GM19468 (cell line): Measurements from ENCODE around the gene CDC42SE1.
A peak's percentile ranks its signal among the peaks of the same experiment; 100 is the strongest.

Experiments used
- ATAC-seq: cut with Tn5 transposase; IDR thresholded peaks from one replicate; pipeline ENCODE4 v1.9.1; 2021; ENCODE audit warnings: mild to moderate bottlenecking, moderate library complexity, moderate number of reproducible peaks; ENCODE audit not compliant: unreplicated experiment; ENCODE audit errors: extremely low read depth

Gene CDC42SE1

GRCh38 chr1:151010346-151010726, 49.1 kb downstream of the CDC42SE1 start:
- no peak for ATAC-seq

- ATAC-seq = no peak
Measured at GRCh38 chr1:151009674-151010345, 49.6 kb downstream of the CDC42SE1 start.

GRCh38 chr1:151009206-151009587, 50.2 kb downstream of the CDC42SE1 start:
- no peak for ATAC-seq

- peak; percentile 36 for ATAC-seq
Measured at GRCh38 chr1:151008244-151009205, 50.9 kb downstream of the CDC42SE1 start, which contains the start of gene PRUNE1. TSS of gene PRUNE1 (plus strand) at chr1:151008449. CDS start at chr1:151008633, 184 bp downstream.

GRCh38 chr1:151007853-151008243, 51.6 kb downstream of the CDC42SE1 start:
- ATAC-seq = no peak

GRCh38 chr1:151006327-151007052, 52.9 kb downstream of the CDC42SE1 start, which contains the start of gene MINDY1:
TSS of gene MINDY1 (minus strand) at chr1:151006902. CDS start at chr1:151002617, 4,285 bp downstream.
- ATAC-seq = no peak

GRCh38 chr1:151005729-151006319, 53.6 kb downstream of the CDC42SE1 start:
- no peak for ATAC-seq

- no peak for ATAC-seq
Measured at GRCh38 chr1:151003180-151003579, 56.2 kb downstream of the CDC42SE1 start.

GRCh38 chr1:151002611-151003010, 56.8 kb downstream of the CDC42SE1 start:
- ATAC-seq = no peak

- ATAC-seq = no peak
Measured at GRCh38 chr1:151002051-151002450, 57.4 kb downstream of the CDC42SE1 start.

GRCh38 chr1:151001602-151002001, 57.8 kb downstream of the CDC42SE1 start:
- no peak for ATAC-seq
